Activated T-cell treated with anti-CD3 and anti-CD28 coated beads for 24 hours (primary cell): ENCODE measurements around the gene GPR143.
A peak's percentile ranks its signal among the peaks of the same experiment; 100 is the strongest.

Experiments
- DNase-seq: peaks from one replicate; pipeline ENCODE4 v3.0.0-alpha.2; 2020; ENCODE audit warnings: low read depth

Gene GPR143

DNA sequence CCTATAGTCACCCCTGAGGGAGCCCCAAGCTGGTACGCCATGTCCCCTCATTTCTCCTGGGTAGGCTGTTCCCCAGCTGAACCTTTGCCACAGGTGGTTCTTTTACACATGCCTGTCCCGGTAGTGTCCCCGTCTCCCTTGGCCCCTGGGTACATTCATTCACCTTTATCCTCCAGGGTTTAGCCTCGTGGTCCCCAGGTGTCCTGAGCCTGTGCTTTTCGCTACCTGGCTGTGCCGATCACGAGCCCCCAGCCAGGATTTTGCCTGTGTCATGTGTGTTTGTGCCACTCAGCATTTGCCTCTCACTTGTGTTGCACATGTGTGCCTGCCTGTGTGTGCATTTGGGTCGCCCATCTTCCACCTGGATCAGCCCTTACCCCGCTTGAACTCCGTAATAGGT is 57.6 kb downstream of the GPR143 start:
- DNase-seq, result no peak

- no peak for DNase-seq
Measured at GRCh38 chrX:9707306-9708033, 58.2 kb downstream of the GPR143 start.

- no peak for DNase-seq
Measured at GRCh38 chrX:9706421-9706820, 59.2 kb downstream of the GPR143 start.

- DNase-seq, result no peak
Measured at GRCh38 chrX:9704876-9705465, 60.7 kb downstream of the GPR143 start.

DNA sequence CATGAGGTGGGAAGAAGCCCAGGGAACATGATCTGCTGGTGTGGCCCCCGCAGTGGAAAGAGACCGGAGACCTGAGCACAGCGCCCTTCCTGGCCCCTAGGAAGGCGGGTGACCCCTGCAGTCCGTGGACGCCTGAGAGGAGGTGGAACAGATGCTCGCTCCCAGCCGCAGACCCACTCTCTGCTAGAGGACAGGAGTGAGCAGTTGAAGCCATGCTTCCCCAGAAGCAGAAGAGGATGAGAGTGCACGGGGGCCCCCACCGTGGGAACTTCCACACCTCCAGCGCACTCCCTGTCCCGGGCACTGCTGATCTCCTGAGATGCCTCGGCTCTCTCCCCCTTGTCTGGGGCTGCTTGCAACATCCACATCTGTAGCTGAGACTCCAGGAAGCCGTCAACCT is 62.2 kb downstream of the GPR143 start:
- no peak for DNase-seq

GRCh38 chrX:9701790-9702189 is 63.9 kb downstream of the GPR143 start:
- DNase-seq, result no peak

DNA sequence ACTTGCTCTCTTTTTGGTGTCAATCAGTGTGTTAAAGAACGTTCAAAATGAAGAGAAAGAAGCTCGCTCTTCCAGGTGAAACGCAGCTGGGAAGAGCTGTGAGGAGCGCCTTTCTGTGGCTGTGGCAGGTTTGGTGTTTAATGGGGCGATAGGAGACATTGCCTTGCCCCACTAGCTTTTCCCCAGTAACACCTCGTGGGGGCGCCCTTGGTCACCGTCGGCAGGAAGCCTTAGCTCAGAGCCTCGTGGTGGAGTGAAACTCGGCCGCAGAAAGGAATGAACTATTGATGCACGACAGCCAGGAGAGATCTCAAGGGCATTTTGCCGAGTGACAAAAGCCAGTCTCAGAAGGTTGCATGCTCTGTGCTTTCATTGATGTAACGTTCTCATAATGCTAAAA is 65.1 kb downstream of the GPR143 start:
- no peak for DNase-seq

DNA sequence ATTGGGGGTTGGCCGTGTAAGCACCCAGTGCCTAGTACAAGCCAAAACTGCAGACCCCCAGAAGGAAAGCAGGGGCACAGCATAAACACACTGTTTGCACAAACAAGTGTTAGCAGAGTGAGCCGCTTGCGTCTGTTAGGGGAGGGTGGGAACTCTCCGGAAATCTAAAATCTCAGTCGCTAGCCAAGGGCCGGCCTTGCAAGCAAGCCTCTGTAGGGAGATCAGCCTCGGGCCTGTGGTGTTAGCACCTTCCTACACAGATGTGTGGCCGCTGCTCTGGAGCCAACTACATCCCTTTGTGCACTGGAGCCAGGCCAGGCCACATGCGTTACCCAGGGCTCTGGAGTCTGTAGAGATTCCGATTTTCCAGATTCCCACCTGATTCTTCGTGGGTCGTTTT is 67.1 kb downstream of the GPR143 start:
- no peak for DNase-seq

GRCh38 chrX:9693307-9694001 is 72.2 kb downstream of the GPR143 start:
- DNase-seq, result no peak

GRCh38 chrX:9690046-9690445 is 75.6 kb downstream of the GPR143 start:
- DNase-seq, result no peak

DNA sequence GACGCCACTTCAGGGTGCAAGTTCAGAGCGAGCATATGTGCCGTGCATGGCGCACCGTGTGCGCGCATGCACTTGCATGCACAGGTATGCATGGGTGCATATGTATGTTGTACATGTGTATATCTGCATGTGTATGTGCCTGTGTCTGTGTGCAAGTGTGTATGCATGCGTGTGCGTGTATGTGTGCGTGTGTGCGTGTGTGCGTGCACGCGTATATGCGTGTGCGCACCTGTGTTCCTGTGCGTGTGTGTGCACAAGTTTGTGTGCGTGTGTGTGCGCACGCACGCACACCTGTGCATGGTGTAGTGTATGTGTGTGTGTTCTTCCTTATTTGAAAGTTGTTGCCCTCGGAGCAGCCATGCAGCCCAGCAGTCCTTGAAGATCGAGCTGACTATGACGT is 76.8 kb downstream of the GPR143 start:
- no peak for DNase-seq

DNA sequence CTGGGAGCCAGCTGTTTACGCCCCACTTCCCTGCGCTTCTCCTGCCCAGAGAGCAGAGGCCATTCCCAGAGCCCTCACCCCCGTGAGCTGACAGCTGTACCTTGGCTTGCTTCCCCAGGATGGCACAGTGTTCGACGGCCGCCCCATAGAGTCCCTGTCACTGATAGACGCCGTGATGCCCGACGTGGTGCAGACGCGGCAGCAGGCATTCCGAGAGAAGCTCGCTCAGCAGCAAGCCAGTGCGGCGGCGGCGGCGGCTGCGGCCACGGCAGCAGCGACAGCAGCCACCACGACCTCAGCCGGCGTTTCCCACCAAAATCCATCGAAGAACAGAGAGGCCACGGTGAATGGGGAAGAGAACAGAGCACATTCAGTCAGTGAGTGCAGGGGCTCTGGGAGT is 77.7 kb downstream of the GPR143 start:
- DNase-seq, result no peak

GRCh38 chrX:9683350-9683749 is 82.3 kb downstream of the GPR143 start:
- no peak for DNase-seq

- DNase-seq, result no peak
Measured at GRCh38 chrX:9682861-9683260, 82.8 kb downstream of the GPR143 start.

- no peak for DNase-seq
Measured at GRCh38 chrX:9682456-9682855, 83.2 kb downstream of the GPR143 start.

DNA sequence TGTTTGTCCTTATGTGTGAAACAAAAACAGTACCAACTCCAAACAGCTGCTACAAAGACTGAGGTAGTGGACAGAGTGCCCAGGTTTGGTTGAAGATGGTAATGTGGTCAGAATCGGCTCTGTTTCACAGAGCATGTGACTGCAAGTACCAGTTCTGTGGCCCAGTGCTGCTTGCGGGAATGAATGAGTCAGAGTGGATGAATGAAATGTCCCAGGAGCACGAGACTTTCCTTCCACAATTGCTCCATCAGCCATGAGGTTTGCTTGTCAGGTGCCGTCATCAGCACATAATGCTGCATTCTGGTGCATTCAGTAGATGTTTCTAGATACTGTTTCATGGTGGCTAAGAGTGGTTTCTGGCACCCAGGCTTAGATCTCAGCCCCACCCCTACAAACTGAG is 84.2 kb downstream of the GPR143 start:
- DNase-seq, result no peak

GRCh38 chrX:9681011-9681410 is 84.6 kb downstream of the GPR143 start:
- DNase-seq, result no peak

DNA sequence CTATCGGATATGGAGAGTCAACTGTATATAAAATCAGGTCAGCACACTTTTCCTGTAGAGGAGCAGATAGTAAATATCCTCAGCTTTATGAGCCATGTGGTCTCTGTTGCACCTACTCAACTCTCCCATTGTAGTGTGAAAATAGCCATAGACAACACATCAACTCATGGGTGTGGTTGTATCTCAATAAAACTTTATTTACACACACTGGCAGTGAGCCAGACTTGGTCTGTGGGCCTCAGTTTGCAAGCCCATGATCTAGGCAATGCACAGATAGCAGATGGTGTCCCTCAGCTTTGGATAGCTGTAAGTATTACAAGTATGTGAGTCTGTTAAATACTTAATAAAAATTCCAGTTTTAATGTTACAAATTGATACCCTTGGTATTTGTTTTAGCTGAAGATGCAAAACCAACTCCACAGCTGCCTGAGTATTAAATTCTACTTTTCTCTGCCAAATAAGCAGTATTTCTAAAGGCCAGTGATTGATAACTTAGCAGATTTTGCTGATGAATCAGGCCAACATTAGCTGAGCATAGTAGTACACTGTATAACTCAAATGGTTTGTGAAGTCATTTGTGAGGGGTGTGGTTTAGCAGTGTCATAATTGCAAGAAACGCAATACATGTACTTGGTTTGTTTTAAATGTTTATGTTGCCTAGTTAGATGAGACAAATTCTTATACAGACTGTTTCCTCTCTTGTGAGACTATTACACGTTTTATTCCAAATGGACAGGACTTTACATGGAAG is 87.3 kb downstream of the GPR143 start:
- DNase-seq, result no peak

DNA sequence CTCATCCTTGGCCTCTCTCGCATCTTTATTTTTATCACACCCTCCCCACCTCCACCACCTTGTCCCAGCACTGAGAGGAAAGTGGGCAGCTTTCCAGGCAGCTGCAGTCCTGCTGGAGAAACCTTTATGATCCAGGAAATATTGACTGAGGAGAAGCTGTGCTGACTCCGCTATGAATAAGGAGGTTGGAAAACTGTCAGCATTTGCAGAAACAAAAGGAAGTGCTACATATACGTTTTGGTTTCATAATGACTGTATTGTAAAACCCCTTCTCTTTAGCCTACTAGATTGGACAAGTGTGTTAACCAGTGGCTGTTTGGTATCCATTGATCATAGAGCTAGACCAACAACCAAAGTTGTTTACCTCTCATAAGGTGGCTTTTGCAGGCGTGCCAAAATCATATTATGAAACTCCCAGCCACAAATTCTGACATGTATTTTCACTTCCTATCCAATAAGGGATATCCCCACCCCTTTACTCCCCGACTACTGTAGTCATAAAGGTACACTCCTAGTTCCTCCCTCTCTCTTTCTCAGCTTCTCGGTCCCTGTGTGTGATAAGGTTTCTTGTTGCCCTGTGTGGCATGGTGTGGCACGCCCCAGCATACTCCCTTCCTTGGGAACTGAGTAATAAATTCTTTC is 88.4 kb downstream of the GPR143 start:
- DNase-seq, result peak; percentile 2

- no peak for DNase-seq
Measured at GRCh38 chrX:9676738-9677097, 88.9 kb downstream of the GPR143 start.

DNA sequence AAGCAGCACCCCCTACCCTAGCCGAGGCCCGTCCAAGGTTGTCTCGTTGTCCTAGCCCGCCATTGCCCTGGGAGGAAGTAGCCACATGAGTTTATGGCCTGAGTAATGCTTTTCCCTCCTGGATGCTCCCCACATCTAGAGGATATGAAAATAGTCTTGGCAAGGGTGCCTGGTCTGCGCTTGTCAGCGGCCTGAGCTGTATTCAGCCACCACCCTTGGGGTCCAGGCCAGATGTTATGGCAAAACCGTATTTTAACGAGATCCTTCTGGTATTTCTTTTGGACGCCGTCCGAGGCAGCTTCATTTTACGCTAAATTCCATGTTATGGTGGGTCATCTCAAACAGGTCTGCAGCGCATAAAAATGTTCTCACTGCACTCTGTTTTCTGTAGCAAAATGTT is 89.3 kb downstream of the GPR143 start:
- DNase-seq, result no peak
